Neural cell (in vitro differentiated cells): Measurements from ENCODE around the gene TADA2B. TPM values are rescaled to one million over a fixed set of nuclear protein-coding genes. Genes with fewer than 3 reads are reported as not detected.

Experiments
- H2AFZ ChIP-seq: fragments of 200-600, 300-800 bp; sonication (generic), shearing (Covaris generic); 2 replicates; pipeline ENCODE4 v1.6.0; 2014; ENCODE audit warnings: low read depth, mild to moderate bottlenecking, antibody characterized with exemption, low read length, moderate library complexity
- H3F3A ChIP-seq: fragments of 200-600 bp; shearing (Covaris generic); 2 replicates; pipeline ENCODE4 v1.6.1; 2016; ENCODE audit warnings: mild to moderate bottlenecking, moderate library complexity, mixed read lengths, antibody characterized with exemption, low read length; ENCODE audit not compliant: insufficient read depth, poor library complexity, severe bottlenecking
- H3K27ac ChIP-seq: fragments of 200-600, 300-800 bp; sonication (generic), shearing (Covaris generic); 2 replicates; pipeline ENCODE4 v1.5.1; 2014; ENCODE audit warnings: mild to moderate bottlenecking, low read length, moderate library complexity
- H3K27me3 ChIP-seq: fragments of 300-800, 200-600 bp; sonication (generic), shearing (Covaris generic); 2 replicates; pipeline ENCODE4 v1.6.0; 2014; ENCODE audit warnings: mild to moderate bottlenecking, low read depth, low read length, moderate library complexity; ENCODE audit not compliant: insufficient read depth
- H3K36me3 ChIP-seq: fragments of 300-800, 200-600 bp; sonication (generic), shearing (Covaris generic); 2 replicates; pipeline ENCODE4 v1.5.1; 2014; ENCODE audit warnings: mild to moderate bottlenecking, antibody characterized with exemption, low read length, moderate library complexity; ENCODE audit not compliant: insufficient read depth
- H3K4me2 ChIP-seq: fragments of 300-800, 200-600 bp; sonication (generic), shearing (Covaris generic); 2 replicates; pipeline ENCODE4 v1.6.0; 2014; ENCODE audit warnings: mild to moderate bottlenecking, low read length
- H3K4me3 ChIP-seq: fragments of 300-800, 200-600 bp; sonication (generic), shearing (Covaris generic); 2 replicates; pipeline ENCODE4 v1.5.1; 2014; ENCODE audit warnings: mild to moderate bottlenecking, low read length, moderate library complexity
- H3K79me2 ChIP-seq: fragments of 200-600 bp; shearing (Covaris generic); replicated peaks from 2 replicates; pipeline ENCODE4 v1.6.0; 2014; ENCODE audit warnings: mild to moderate bottlenecking, low read length, moderate library complexity; ENCODE audit not compliant: insufficient read depth
- H3K9ac ChIP-seq: fragments of 300-800, 200-600 bp; sonication (generic), shearing (Covaris generic); 2 replicates; pipeline ENCODE4 v1.6.1; 2016; ENCODE audit warnings: mild to moderate bottlenecking, low read length, mixed read lengths
- H3K9me2 ChIP-seq: fragments of 200-600 bp; shearing (Covaris generic); 2 replicates; pipeline ENCODE4 v1.6.1; 2016; ENCODE audit warnings: mild to moderate bottlenecking, low read length, mixed read lengths; ENCODE audit not compliant: insufficient read depth
- H3K9me3 ChIP-seq: fragments of 200-600, 300-800 bp; sonication (generic), shearing (Covaris generic); 2 replicates; pipeline ENCODE4 v1.6.1; 2016; ENCODE audit warnings: mild to moderate bottlenecking, mixed run types, low read length, moderate library complexity, mixed read lengths
- H4K20me1 ChIP-seq: fragments of 200-600 bp; shearing (Covaris generic); 2 replicates; pipeline ENCODE4 v1.6.1; 2016; ENCODE audit warnings: mild to moderate bottlenecking, mixed run types; ENCODE audit not compliant: insufficient read depth
- CTCF ChIP-seq: fragments of 450-650 bp; IDR thresholded peaks from 2 replicates; pipeline ENCODE4 v1.5.1; 2014; ENCODE audit warnings: antibody characterized with exemption, mild to moderate bottlenecking, moderate library complexity; ENCODE audit not compliant: poor library complexity, severe bottlenecking
- EP300 ChIP-seq: fragments of 450-650 bp; conservative IDR thresholded peaks from 2 replicates; pipeline ENCODE4 v1.6.1; 2014; ENCODE audit warnings: antibody characterized with exemption, mild to moderate bottlenecking, moderate library complexity; ENCODE audit not compliant: poor library complexity, severe bottlenecking
- EZH2 ChIP-seq: fragments of 200-600, 300-800 bp; shearing (Covaris generic), sonication (generic); IDR thresholded peaks from 2 replicates; pipeline ENCODE4 v1.6.1; 2014; ENCODE audit warnings: antibody characterized with exemption, low read length, borderline replicate concordance, mild to moderate bottlenecking; ENCODE audit not compliant: insufficient read depth, poor library complexity, severe bottlenecking
- MXI1 ChIP-seq: fragments of 450-650 bp; conservative IDR thresholded peaks from 2 replicates; pipeline ENCODE4 v1.6.1; 2014; ENCODE audit warnings: antibody characterized with exemption, mild to moderate bottlenecking; ENCODE audit not compliant: poor library complexity, severe bottlenecking
- POLR2AphosphoS5 ChIP-seq: IDR thresholded peaks from 2 replicates; pipeline ENCODE4 v1.6.1; 2012
- RAD21 ChIP-seq: fragments of 450-650 bp; conservative IDR thresholded peaks from 2 replicates; pipeline ENCODE4 v1.6.1; 2014; ENCODE audit warnings: antibody characterized with exemption, mild to moderate bottlenecking, moderate library complexity
- REST ChIP-seq: IDR thresholded peaks from 2 replicates; pipeline ENCODE4 v1.6.1; 2012; ENCODE audit warnings: borderline replicate concordance
- SMC3 ChIP-seq: fragments of 450-650 bp; conservative IDR thresholded peaks from 2 replicates; pipeline ENCODE4 v1.6.1; 2014; ENCODE audit warnings: antibody characterized with exemption, mild to moderate bottlenecking, moderate library complexity; ENCODE audit not compliant: poor library complexity
- TAF1 ChIP-seq: IDR thresholded peaks from 2 replicates; pipeline ENCODE4 v1.6.1; 2012; ENCODE audit warnings: low read depth
- polyA plus RNA-seq: library from polyadenylated mRNA; depleted of rRNA; stranded (reverse); fragments of >200 nt; gene quantifications from 2 replicates; pipeline ENCODE4 v1.2.3, GENCODE V29; 2014

The TADA2B gene
- polyA plus RNA-seq, 1 donor from 2014 or later, result 13.9 TPM

- H3K79me2 ChIP-seq, result no peaks in the 10 kb centered on the region
- H3K27me3 ChIP-seq, result no peaks in the 10 kb centered on the region
- peaks cover 18% of the 10 kb centered on the region for H3K36me3 ChIP-seq
- no peaks in the 10 kb centered on the region for H4K20me1 ChIP-seq
- no peak overlapping the region for H3K4me2 ChIP-seq
- H2AFZ ChIP-seq, result no peak overlapping the region
- no peak overlapping the region for H3K27ac ChIP-seq
- TF ChIP-seq RAD21 (no peak), POLR2AphosphoS5 (no peak), CTCF (no peak), REST (no peak), MXI1 (no peak), EZH2 (no peak), TAF1 (no peak), EP300 (no peak), SMC3 (no peak)
- H3K9me2 ChIP-seq, result no peaks in the 10 kb centered on the region
- H3K4me3 ChIP-seq, result no peak overlapping the region
- H3F3A ChIP-seq, result no peaks in the 10 kb centered on the region
- no peaks in the 10 kb centered on the region for H3K9me3 ChIP-seq
- no peak overlapping the region for H3K9ac ChIP-seq
Measured at GRCh38 chr4:7058792-7059191, 15.6 kb downstream of the TADA2B start.

DNA sequence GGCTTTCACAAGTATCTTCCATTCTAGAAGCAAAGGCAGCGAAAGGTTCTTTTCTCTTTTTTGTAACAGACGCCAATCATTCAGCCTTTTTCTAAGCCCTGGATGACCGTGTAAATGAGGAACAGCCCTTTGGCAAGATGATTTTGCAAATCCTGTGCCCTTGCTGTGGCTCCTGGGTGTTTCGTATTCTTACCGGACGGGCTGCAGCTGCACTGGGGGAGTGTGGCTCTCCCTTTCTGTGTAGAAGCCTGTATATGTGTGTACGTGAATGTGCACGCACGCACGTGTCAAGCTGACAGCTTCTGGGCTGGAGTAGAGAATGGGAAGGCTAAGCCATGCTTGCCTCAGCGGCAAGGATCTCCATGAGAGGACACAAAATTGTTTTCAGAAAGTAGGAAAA is 16.5 kb downstream of the TADA2B start:
- no peaks in the 10 kb centered on the region for H4K20me1 ChIP-seq
- H3K9me3 ChIP-seq, result no peaks in the 10 kb centered on the region
- H3K4me2 ChIP-seq, result no peak overlapping the region
- TF ChIP-seq RAD21 (no peak), EP300 (no peak), MXI1 (no peak), CTCF (no peak), REST (no peak), SMC3 (no peak), TAF1 (no peak), EZH2 (no peak), POLR2AphosphoS5 (no peak)
- no peaks in the 10 kb centered on the region for H3K27me3 ChIP-seq
- H3K9ac ChIP-seq, result no peak overlapping the region
- H2AFZ ChIP-seq, result no peak overlapping the region
- H3F3A ChIP-seq, result no peaks in the 10 kb centered on the region
- no peaks in the 10 kb centered on the region for H3K9me2 ChIP-seq
- no peak overlapping the region for H3K27ac ChIP-seq
- H3K79me2 ChIP-seq, result no peaks in the 10 kb centered on the region
- H3K4me3 ChIP-seq, result no peak overlapping the region
- peaks cover 21% of the 10 kb centered on the region for H3K36me3 ChIP-seq
